ENCODE measurements around the gene PEPD. TPM values are rescaled to one million over a fixed set of nuclear protein-coding genes. Genes with fewer than 3 reads are reported as not detected.

Gene PEPD
- total and polyA plus RNA-seq, 2 experiments from 2014 or later, result 141 to 175 TPM

DNA sequence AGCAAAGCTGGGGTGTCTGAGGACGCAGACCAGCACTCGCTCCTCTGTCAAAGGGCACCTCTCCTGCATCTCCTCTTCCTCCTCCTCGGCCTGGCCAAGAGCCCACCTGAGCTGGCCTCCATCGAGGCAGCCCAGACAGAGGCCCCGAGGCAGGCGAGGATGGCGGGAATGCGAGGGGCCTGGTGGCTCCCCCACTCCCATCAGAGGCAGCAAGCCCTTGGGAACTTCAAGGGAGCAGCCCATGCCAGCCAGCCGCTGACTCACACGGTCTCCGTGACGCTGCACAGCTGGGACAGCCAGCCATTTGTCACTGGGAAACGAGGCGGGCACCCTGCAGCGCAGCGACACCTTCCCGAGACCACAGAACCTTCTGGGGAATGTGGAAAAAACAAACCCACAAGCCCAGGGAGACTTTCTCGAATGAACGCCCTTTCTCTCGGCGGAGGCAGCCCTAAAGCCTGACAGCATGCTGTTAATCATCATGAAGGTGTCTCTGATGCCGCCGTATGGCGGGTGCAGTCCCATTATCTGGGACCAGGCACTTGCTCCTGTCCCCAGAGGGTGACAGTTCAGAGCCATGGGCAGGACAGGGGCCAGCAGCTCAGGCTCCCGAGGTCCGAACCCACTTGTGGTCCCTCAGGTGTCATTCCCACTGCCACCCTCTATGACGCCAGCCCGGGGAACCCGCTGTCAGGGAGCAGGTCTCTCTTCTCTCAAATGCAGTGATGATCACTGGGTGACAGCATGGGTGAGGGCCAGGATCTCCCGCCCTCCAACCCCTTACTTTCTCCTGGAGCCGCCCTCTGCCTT lies 53.0 kb downstream of the PEPD start:
- Histone ChIP-seq H3K27ac (no peak overlapping the region), H3K79me2 (no peaks in the 10 kb centered on the region), H3K4me2 (no peak overlapping the region), H3K9me2 (replicated peaks; ENCODE audit: insufficient read depth) (no peaks in the 10 kb centered on the region), H3K36me3 (replicated peaks; ENCODE audit: insufficient read depth, low read depth) (no peaks in the 10 kb centered on the region), H2AFZ (no peak overlapping the region), H4K20me1 (ENCODE audit: insufficient read depth, poor library complexity, severe bottlenecking) (no peaks in the 10 kb centered on the region), H3K4me1 (ENCODE audit: insufficient read depth) (no peaks in the 10 kb centered on the region), H3K9me3 (ENCODE audit: low read depth) (no peaks in the 10 kb centered on the region), H3K4me3 (no peak overlapping the region), H3K27me3 (no peaks in the 10 kb centered on the region)
- no peak for DNase-seq (ENCODE audit: low spot score)
- WGBS (ENCODE audit: low lambda C conversion rate, missing lambda C conversion rate), result 92% methylated on average over 31 of the region's 31 CpGs
- no peak for TF ChIP-seq EZH2phosphoT487 (IDR thresholded peaks at IDR 0.05; ENCODE audit: low read depth, severe bottlenecking, unreplicated experiment)

DNA sequence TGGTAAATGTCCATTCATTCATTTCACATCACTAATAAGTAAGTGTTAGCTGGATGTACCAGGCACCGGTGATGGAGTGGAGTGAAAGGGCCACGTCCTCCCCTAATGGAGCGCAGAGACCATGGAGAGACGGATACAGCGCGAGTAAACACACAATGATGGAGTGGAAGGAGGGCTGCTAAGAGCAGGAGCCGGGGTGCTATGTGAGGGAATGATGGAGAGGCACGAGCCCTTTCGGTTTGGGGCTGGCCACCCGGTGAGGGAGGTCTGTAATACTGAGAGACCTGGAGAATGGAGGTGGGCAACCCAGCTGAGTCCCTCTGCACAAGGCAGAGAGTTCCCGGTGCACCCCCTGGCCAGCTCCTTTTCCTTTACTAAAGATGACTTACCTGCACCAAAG lies 53.7 kb downstream of the PEPD start:
- Histone ChIP-seq H2AFZ (no peak overlapping the region), H3K27me3 (no peaks in the 10 kb centered on the region), H3K27ac (no peak overlapping the region), H3K4me2 (no peak overlapping the region), H3K9me2 (replicated peaks; ENCODE audit: insufficient read depth) (no peaks in the 10 kb centered on the region), H3K79me2 (no peaks in the 10 kb centered on the region), H3K4me1 (ENCODE audit: insufficient read depth) (no peaks in the 10 kb centered on the region), H3K4me3 (no peak overlapping the region), H4K20me1 (ENCODE audit: insufficient read depth, poor library complexity, severe bottlenecking) (no peaks in the 10 kb centered on the region), H3K9me3 (ENCODE audit: low read depth) (no peaks in the 10 kb centered on the region), H3K36me3 (replicated peaks; ENCODE audit: insufficient read depth, low read depth) (no peaks in the 10 kb centered on the region)
- no peak for DNase-seq (ENCODE audit: low spot score)
- 92% methylated on average over 11 of the region's 11 CpGs for WGBS (ENCODE audit: low lambda C conversion rate, missing lambda C conversion rate)
- no peak for TF ChIP-seq EZH2 (IDR thresholded peaks at IDR 0.05; ENCODE audit: borderline replicate concordance)
- TF ChIP-seq, protein P1, sequence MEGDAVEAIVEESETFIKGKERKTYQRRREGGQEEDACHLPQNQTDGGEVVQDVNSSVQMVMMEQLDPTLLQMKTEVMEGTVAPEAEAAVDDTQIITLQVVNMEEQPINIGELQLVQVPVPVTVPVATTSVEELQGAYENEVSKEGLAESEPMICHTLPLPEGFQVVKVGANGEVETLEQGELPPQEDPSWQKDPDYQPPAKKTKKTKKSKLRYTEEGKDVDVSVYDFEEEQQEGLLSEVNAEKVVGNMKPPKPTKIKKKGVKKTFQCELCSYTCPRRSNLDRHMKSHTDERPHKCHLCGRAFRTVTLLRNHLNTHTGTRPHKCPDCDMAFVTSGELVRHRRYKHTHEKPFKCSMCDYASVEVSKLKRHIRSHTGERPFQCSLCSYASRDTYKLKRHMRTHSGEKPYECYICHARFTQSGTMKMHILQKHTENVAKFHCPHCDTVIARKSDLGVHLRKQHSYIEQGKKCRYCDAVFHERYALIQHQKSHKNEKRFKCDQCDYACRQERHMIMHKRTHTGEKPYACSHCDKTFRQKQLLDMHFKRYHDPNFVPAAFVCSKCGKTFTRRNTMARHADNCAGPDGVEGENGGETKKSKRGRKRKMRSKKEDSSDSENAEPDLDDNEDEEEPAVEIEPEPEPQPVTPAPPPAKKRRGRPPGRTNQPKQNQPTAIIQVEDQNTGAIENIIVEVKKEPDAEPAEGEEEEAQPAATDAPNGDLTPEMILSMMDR (IDR thresholded peaks at IDR 0.05; ENCODE audit: poor library complexity), result no peak
- TF ChIP-seq EZH2phosphoT487 (IDR thresholded peaks at IDR 0.05; ENCODE audit: low read depth, severe bottlenecking, unreplicated experiment), result no peak

DNA sequence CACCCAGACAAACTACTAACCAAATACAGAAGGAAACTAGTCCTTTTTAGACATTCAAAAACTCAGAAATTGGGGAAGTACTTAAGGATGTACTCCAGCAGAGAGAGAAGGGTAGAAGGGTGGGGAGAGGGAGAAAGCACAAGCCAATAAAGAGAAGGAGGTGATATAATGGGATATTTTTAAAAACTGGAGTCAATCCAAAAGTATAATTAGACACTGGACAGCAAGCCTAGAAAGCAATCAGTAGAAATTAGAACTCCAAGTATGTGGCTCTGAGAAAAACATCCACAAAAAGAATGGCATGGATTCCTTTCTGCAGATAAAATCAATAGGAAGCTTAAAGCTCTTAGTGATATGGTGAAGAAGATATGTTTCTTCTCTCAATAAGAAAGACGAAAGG lies 55.8 kb downstream of the PEPD start:
- Histone ChIP-seq H3K36me3 (replicated peaks; ENCODE audit: insufficient read depth, low read depth) (no peaks in the 10 kb centered on the region), H3K4me1 (ENCODE audit: insufficient read depth) (peaks cover 4% of the 10 kb centered on the region), H4K20me1 (ENCODE audit: insufficient read depth, poor library complexity, severe bottlenecking) (no peaks in the 10 kb centered on the region), H3K79me2 (no peaks in the 10 kb centered on the region), H3K9me3 (ENCODE audit: low read depth) (no peaks in the 10 kb centered on the region), H3K9me2 (replicated peaks; ENCODE audit: insufficient read depth) (no peaks in the 10 kb centered on the region), H3K4me3 (no peak overlapping the region), H3K4me2 (no peak overlapping the region), H3K27ac (no peak overlapping the region), H2AFZ (no peak overlapping the region), H3K27me3 (no peaks in the 10 kb centered on the region)
- no peak for DNase-seq (ENCODE audit: low spot score)
- TF ChIP-seq EZH2phosphoT487 (IDR thresholded peaks at IDR 0.05; ENCODE audit: low read depth, severe bottlenecking, unreplicated experiment) (no peak), EZH2 (IDR thresholded peaks at IDR 0.05; ENCODE audit: borderline replicate concordance) (no peak)
- TF ChIP-seq, protein P1 (IDR thresholded peaks at IDR 0.05; ENCODE audit: poor library complexity), result no peak
- 96% methylated on average over 1 of the region's 1 CpG for whole genome bisulfite sequencing (ENCODE audit: low lambda C conversion rate, missing lambda C conversion rate)

DNA sequence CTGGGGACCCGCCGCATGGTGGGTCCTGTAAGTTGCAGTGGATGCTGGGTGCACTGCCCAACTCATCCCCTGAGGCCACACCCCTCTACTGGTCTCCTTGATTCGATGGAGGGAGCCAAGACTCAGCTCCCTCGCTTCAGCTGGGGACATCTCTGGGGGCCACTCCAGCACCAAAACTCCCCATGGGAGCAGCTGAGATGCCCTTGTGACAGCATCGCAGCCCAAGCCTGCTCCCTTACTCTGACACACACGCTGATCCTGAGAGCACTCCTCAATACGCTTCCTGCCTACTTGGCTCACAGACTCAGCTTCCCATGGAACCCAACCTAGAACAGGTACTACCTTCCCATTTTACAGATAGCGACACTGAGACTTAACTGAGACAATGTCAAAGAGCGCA lies 56.2 kb downstream of the PEPD start:
- no peaks in the 10 kb centered on the region for H3K36me3 ChIP-seq (replicated peaks; ENCODE audit: insufficient read depth, low read depth)
- peaks cover 4% of the 10 kb centered on the region for H3K4me1 ChIP-seq (ENCODE audit: insufficient read depth)
- H3K4me3 ChIP-seq, result no peak overlapping the region
- no peak for DNase-seq (ENCODE audit: low spot score)
- 93% methylated on average over 9 of the region's 9 CpGs for WGBS (ENCODE audit: low lambda C conversion rate, missing lambda C conversion rate)
- H3K9me3 ChIP-seq (ENCODE audit: low read depth), result no peaks in the 10 kb centered on the region
- H4K20me1 ChIP-seq (ENCODE audit: insufficient read depth, poor library complexity, severe bottlenecking), result no peaks in the 10 kb centered on the region
- no peaks in the 10 kb centered on the region for H3K9me2 ChIP-seq (replicated peaks; ENCODE audit: insufficient read depth)
- no peaks in the 10 kb centered on the region for H3K27me3 ChIP-seq
- no peaks in the 10 kb centered on the region for H3K79me2 ChIP-seq
- H3K27ac ChIP-seq, result no peak overlapping the region
- H2AFZ ChIP-seq, result no peak overlapping the region
- TF ChIP-seq, protein P1 (IDR thresholded peaks at IDR 0.05; ENCODE audit: poor library complexity), result no peak
- TF ChIP-seq EZH2phosphoT487 (IDR thresholded peaks at IDR 0.05; ENCODE audit: low read depth, severe bottlenecking, unreplicated experiment), result no peak
- no peak for TF ChIP-seq EZH2 (IDR thresholded peaks at IDR 0.05; ENCODE audit: borderline replicate concordance)
- no peak overlapping the region for H3K4me2 ChIP-seq

Data from hepatocyte (in vitro differentiated cells).